Activated naive CD4-positive, alpha-beta T cell (primary cell): Measurements from ENCODE around the gene CCDC85B.

Experiments used
- DNase-seq, 4 experiments: peaks; one replicate each; lab custom pipeline; 2025; lab: John Stamatoyannopoulos, UW

The CCDC85B gene

GRCh38 chr11:65857853-65858680 is 32.4 kb upstream of the CCDC85B start, which contains the start of gene CFL1:
Gene CFL1, minus strand, starts transcription at chr11:65858180. Its CDS starts 81 bp downstream, at chr11:65858099.
- peak; percentile 88 to 97 (median 92) for DNase-seq

GRCh38 chr11:65858681-65859087 is 31.8 kb upstream of the CCDC85B start:
- DNase-seq = no peak

- peak; percentile 82 to 93 (median 90) for DNase-seq
Measured at GRCh38 chr11:65859095-65859811, 31.2 kb upstream of the CCDC85B start.

DNA sequence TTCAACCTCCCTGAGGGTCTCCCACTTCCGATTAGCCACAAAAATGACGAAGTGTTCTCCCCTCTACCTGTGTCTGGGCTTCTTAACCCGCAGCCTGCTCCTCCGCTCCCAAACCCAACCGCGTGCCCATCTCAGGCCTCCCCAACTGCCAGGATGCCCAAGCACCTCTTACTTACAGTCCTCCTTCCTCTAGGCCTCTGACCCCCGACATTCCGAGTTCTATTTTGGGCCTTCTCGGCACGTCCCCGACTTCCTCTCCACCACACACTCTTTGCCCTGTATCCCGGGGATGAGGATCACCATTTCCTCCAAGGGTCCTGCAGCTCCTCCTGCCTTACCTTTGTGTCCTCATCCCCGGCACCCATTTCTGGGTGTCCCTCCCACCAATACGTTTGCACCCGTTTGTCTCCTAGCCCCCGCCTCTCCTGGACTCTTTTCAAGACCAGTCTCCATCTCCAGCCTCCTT is 30.6 kb upstream of the CCDC85B start:
- DNase-seq = peak in 1 of 4 experiments; percentile 51

DNA sequence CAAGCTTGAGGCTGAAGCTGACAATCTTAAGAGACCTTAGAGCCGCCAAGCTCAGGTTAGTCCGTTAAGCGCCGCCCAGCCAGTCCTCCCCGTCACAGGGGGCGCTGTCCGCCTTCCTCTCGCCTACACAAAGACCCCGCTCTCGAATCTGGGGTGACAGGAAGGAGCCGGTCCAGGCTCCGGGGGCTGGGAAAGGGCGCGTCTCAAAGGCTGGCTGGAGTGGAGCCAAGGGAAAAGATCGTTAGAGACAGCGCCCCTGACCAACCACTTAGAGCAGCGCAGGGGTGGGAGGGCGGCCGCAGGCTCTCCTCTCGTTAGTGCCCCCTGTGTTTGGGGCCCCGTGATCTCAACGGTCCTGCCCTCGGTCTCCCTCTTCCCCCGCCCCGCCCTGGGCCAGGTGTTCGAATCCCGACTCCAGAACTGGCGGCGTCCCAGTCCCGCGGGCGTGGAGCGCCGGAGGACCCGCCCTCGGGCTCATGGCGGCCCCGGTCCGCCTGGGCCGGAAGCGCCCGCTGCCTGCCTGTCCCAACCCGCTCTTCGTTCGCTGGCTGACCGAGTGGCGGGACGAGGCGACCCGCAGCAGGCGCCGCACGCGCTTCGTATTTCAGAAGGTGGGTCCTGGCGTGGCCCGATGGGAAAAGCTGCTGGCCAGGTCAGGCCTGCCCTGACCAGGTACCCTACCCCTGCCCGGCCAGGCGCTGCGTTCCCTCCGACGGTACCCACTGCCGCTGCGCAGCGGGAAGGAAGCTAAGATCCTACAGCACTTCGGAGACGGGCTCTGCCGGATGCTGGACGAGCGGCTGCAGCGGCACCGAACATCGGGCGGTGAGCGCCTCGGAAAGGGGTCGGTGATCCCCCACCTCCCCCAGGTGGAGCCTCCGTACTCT is 30.0 kb upstream of the CCDC85B start, which contains the start of gene MUS81:
MUS81 (plus strand) TSS at position 156 of the 887 bp plus-strand sequence; CDS start at position 477, 321 bp downstream.
- DNase-seq = peak; percentile 92 to 96 (median 95)

DNA sequence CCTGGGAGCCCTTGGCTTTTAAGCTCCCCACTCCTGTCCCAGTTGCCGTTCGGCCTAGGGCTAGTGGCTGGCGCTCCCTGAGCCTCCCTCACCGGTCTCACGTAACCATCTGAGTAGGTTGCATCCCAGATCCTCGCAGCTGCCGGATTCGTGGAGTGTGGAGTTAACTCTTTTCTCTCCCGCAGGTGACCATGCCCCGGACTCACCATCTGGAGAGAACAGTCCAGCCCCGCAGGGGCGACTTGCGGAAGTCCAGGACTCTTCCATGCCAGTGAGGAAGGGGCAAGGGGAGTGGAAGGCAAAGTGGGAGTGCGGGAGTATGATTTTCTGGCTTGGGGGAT is 29.3 kb upstream of the CCDC85B start:
- DNase-seq = no peak

- no peak for DNase-seq
Measured at GRCh38 chr11:65861533-65862183, 28.8 kb upstream of the CCDC85B start.

DNA sequence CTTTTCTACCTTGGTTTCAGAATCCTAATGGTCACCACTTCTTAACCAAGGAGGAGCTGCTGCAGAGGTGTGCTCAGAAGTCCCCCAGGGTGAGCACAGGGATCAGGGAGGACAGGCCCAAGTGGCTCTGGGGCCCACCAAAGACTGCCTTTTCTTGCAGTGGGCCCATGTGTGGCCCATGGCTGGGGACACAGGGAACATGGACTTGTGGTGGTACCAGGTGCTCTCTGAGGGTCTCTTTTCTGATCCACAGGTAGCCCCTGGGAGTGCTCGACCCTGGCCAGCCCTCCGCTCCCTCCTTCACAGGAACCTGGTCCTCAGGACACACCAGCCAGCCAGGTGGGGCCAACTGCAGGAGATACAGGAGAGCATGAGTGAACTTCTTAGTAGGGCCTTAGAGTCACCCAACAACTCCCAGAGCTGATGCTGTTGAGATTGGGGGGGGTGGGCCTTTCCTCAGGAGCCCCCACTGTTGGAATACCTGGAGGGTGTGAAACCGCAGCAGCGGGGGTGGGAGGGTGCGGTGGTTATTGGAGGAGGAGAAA is 28.2 kb upstream of the CCDC85B start:
- DNase-seq = no peak

- no peak for DNase-seq
Measured at GRCh38 chr11:65862941-65863888, 27.3 kb upstream of the CCDC85B start.

DNA sequence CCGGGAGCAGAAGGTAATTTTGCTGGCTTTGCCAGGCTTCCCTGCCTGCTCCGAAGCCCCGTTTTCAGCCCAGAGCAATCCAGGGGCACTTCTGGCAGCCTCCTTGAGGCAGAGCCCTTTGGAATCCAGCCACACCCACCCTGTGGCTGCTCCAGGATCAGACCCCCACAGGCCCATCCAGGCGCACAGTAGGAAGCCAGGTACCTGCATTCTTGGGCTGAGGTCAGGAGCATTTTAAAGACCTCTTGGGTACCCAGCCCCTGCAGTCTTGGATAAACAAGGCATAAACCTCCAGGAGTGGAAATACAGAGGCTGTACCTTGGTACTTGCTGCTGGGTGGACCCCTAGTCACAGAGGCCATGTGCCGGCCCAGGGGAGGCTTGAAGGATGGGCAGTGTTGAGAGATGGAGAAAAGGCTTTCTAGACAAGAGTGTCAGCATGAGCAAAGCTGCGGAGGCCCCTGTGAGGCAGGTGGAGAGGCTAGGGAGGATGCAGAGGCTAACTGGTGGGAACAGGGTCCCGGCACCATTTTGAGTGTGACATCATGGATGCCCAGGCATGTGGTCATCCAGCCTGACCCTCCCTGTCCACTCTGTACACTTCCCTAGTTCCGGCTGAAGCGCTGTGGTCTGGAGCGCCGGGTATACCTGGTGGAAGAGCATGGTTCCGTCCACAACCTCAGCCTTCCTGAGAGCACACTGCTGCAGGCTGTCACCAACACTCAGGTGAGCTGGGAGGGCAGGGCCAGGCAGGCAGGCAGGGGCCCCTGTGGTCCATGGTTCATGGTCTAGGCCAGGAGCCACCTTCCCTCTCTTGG is 26.4 kb upstream of the CCDC85B start:
- no peak for DNase-seq

GRCh38 chr11:65864706-65865471 is 25.6 kb upstream of the CCDC85B start:
- DNase-seq = no peak

DNA sequence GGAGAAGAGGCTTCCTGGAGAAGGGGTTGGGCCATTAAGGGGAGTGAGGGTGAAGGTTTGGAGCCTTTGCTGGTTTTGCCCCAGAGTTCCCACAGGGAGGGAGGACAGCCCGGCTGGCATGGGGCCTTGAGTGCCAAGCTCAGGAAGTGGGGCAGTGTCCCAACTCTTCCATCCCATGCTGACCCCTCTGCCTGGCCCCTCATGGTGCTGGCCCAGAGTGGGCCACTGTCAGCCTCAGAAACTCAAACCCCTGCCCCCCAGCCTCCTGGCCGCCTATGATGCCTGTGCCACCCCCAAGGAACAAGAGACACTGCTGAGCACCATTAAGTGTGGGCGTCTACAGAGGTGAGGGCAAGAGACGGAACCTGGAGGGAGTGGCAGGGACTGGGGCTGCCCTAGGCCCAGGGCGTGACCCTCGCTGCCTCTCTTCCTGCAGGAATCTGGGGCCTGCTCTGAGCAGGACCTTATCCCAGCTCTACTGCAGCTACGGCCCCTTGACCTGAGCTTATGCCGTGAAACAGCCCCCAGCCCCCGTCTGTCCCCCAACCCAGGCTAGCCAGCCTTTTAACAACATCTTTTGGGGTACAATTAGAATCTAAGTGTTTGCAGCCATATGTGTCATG is 24.8 kb upstream of the CCDC85B start:
- DNase-seq = no peak

- DNase-seq = no peak
Measured at GRCh38 chr11:65866509-65867283, 23.8 kb upstream of the CCDC85B start.

- no peak for DNase-seq
Measured at GRCh38 chr11:65867284-65868071, 23.0 kb upstream of the CCDC85B start.

DNA sequence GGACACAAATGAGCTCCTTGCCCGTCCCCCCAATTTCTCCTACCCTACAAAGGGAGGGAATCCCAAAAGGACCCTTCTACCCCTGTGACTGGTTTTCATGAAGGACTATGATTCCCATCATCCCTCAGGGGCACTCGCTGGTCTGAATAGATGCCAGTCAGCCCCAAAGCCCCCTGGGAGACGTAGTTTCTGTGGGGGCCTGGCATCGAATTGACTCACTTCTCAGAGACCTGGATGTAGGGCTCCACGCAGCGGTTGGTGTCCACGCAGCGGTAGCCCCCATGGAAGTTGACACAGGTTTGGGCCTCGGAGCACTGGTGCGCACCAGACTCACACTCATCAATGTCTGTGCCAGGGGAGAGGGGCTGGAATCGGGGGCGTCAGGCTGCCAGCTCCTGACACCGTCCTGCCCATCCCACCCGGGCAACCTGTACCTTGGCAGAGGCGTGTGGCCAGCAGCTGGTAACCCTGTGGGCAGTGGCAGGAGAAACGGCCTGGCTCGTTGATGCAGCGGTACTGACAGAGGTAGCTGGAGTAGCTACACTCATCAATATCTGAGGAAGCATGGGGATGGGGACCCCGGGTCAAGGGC is 22.3 kb upstream of the CCDC85B start:
- no peak for DNase-seq

DNA sequence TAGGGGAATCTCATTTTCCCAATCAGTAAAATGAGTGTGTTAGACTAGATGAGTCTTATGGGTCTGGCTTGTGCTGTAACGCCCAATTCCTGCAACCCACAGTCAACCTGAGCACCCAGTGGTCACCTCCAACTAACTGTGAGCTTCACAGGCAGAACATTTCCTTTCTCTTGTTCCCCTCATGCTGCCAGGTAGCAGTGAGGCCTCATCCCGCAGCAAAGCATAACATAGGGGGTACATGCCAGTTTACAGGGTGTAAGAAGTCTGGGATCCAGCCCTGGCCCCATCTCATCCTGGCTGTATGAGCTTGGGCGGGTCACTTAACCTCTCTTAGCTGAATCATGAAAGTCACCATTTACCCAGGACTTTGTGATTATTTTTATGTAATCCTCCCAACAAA is 21.6 kb upstream of the CCDC85B start:
- DNase-seq = no peak
